ENCODE results near the gene IGIP.

IGIP gene

DNA sequence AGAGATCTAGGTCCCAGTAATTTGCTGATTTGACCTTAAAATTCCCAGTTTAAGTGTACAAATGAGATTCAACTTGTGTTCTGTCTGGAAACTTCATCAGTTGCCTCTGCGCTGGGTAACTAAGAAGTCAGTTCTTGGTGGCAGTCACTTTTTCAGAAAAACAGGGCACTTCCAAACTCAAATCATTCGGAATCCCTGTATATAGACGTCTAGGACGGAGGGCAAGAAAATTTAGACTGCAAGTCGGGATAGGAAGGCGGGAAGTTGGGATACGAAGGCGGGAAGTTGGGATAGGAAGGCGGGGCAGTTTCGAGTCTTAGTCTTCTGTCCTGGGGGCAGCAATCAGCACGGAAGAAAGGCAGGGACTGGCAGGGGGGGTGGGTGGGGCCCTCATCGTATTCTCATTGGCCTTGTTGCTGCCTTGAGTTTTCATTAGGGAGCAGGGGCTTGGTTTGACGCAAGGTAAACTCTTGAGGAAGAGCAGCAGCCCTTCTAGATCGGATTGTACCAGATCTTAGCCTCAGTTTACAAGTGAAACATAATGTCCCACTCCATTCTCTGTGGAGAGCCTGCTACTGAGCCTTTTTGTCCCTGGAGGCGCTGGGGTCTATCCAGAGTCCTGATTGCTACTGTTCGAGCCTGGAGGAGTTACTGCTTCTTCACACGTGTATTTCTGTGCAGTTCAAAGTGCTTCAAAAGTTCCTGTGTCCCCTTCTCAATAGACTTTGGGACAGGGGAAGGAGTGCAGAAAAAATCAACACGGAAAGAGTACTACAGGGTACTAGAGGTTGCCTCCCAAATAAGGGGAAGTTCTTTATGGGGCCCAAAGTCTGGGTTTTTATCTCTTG, 14.5 kb upstream of the IGIP start:
- DNase-seq (ENCODE audit: low read depth, low spot score) = peak; percentile 5

DNA sequence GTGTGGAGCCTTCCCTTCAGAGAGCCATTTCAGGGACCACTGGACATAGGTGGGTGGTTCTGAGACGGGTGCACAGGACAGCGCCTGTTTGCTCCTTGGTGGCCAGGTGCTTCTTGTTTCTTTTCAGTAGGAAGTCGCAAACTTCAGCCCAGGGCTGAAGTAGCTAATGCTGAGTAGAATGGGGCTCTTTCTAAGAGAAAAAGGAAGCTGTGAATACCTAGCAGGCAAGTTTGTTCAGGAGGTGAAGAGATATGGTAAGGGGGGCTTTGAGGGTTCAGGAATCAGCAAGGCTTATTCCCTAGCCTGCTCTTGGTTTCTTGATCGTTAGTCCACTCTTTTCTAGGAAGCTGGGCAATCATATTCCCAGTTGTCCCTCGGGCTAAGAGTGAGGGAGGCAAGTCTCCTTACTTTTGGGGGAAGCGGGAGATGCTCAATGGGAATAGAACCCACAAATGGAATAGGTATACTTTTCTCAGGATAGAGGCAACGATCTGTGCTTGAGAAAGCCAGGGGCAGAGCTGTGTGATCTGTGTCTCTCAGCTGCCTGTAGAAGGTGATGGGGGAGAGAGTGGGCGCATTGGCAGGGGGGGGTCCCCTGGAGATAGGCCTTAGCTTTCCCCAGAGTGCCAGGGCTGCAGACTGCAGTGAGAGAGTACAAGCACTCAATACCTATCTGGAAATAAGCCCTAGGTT, 13.7 kb upstream of the IGIP start:
- DNase-seq (ENCODE audit: low read depth, low spot score) = no peak

DNA sequence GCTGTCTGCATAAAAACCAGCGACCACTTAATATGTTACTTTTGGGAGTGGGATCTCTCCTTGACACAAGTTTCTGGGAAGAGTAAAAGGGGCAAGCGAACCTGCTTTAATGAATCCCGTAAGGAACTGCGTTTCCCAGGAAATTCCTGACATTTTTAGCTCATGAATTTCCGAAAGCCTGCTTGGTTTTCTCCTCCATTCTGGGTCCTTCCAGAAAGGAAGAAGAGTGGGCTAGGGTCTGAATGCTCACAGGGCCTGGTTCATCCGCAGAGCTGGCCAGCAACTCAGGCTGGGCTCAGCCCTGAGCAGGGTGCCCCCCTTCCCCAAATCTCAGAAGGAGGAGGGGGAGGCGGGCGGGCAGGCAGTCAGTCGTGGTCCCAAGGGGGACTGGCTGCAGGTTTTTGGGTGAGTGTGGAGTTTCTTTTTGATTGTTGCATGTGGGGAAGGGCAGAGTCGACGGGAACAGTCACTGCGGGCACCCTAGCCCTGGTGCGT, 13.0 kb upstream of the IGIP start:
- peak; percentile 43 for DNase-seq (ENCODE audit: low read depth, low spot score)

DNA sequence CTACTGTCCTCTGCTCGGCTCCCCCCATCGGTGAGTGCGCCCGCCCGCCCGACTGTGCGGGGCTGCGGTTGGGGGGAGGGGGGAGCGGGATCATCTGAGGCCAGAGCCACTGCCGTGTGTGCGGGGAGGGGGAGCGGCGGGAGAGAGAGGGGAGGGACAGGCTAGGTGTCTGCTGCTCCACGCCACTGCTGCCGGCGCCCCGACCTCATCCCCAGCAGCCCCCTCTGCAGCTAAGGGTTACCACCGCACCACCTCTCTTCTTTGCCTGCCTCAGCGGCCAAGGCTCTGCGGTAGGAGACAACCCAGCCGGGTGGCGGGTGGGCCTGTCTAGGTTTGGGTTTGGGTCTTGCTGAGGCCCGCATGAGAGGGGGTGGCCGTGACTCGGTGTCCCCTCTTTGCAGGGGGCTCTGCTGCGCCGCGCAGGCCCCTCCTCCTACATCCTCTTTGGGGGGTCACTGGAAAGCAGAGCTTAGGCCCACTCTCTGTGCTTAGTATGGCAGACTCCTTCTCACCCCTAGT, 12.5 kb upstream of the IGIP start:
- DNase-seq (ENCODE audit: low read depth, low spot score) = no peak

DNA sequence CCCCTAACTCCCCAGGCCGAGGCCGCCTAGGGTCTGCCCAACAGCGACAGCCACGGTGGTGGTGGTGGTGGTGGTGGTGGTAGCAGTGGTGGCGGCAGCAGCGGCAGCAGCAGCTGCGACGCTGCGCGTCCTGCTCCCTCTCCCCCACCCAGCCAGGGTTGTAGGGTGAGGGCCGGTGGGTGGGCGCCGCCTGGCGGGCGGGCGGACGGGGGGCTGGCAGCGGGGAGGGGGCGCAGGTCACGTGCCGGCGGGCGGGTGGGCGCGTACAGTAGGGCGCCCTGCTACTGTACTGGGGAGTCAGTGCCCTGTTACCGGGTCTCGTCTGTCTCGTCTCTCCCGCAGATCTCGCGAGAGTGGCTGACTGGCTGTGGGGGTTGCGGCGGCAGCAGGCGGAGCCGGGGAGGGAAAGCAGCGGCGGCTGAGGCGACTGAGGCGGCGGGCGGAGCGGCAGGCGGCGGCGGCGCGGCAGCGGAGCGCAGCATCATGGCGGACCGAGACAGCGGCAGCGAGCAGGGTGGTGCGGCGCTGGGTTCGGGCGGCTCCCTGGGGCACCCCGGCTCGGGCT, 12.0 kb upstream of the IGIP start, which contains the start of gene PURA:
Gene PURA, plus strand, starts transcription at position 411 of the 565 bp plus-strand sequence. Its CDS starts 73 bp downstream, at position 484.
- peak; percentile 97 for DNase-seq (ENCODE audit: low read depth, low spot score)

DNA sequence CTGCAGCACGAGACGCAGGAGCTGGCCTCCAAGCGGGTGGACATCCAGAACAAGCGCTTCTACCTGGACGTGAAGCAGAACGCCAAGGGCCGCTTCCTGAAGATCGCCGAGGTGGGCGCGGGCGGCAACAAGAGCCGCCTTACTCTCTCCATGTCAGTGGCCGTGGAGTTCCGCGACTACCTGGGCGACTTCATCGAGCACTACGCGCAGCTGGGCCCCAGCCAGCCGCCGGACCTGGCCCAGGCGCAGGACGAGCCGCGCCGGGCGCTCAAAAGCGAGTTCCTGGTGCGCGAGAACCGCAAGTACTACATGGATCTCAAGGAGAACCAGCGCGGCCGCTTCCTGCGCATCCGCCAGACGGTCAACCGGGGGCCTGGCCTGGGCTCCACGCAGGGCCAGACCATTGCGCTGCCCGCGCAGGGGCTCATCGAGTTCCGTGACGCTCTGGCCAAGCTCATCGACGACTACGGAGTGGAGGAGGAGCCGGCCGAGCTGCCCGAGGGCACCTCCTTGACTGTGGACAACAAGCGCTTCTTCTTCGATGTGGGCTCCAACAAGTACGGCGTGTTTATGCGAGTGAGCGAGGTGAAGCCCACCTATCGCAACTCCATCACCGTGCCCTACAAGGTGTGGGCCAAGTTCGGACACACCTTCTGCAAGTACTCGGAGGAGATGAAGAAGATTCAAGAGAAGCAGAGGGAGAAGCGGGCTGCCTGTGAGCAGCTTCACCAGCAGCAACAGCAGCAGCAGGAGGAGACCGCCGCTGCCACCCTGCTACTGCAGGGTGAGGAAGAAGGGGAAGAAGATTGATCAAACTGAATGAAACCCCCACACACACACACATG, 11.2 kb upstream of the IGIP start:
- peak; percentile 79 for DNase-seq (ENCODE audit: low read depth, low spot score)

DNA sequence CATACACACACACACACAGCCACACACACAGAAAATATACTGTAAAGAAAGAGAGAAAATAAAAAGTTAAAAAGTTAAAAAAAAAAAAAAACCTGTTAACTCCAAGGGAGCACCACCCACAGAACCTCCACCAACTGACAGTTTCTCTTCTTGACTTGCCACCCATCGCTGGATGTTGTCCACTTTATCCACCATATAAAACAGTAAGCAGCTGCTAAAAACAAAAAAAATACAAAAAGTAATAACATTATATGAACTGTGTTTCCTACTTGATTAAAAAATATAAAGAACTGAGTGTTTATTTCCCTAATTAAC, 10.6 kb upstream of the IGIP start:
- DNase-seq (ENCODE audit: low read depth, low spot score) = no peak

DNA sequence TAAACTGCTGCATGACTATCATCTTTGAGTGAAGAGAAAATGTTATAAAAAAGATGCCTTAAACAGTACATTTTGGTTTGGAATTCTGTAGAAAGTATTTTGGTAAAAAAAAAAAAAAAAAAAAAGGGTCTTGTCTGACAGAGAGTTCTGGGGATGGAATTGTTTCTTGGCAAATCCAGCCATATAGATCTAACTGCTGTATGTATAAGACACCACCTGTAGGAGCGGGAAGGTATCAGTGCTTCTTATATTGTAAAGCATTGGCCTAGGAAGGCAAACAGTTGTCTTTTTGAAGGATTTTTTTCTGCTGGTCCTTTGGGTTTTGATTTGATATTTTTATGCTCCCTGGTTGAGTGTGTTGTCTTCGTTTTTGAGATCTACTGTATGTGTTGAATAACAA, 9.0 kb upstream of the IGIP start:
- no peak for DNase-seq (ENCODE audit: low read depth, low spot score)

DNA sequence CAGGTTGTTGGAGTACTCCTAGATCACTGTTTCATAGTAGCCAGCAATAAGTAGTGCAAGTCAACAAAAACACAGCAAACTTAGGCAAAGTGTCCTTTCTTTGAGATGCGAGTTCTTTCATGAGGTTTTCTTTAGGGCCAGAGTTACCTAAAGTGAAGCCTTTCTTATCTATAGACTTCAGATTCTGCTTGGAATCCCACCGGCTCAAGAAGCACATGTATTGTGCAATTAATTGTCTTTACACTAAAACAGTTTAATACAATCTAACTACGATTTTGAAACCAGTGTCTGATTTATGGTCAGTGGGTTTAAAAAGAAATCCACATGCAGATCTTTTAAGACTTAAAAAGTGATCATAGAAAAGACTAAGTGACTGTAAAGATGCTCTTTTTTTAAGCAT, 8.2 kb upstream of the IGIP start:
- no peak for DNase-seq (ENCODE audit: low read depth, low spot score)

DNA sequence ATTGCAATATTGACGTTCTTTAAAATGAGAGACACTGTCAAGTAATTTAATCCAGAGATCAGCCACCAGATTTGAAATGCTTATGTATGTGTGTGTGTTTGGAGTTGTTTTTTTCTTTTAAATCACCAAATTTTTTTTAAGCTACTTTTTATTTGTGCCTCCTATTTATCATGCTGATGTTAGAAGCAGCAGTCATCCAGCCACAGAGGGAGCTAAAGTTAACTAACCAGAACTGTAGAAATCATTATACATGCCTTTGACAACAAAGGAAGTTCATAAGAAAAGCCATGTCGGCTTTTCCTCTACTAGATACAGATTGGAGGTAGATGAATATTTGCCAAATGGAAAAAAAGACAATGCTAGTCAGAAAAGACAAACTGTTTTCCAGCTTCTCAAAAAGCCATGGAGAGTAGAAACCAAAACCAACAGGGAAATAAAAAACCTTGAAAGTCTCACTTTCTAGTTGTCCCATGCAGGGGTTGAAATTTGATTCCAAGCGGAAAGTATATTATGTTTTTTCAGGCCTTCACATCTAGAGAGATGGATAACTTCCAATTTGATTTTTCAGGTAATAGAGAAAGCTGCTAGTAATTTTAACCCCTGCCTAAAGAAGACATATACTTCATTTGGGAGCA, 7.3 kb upstream of the IGIP start:
- no peak for DNase-seq (ENCODE audit: low read depth, low spot score)

DNA sequence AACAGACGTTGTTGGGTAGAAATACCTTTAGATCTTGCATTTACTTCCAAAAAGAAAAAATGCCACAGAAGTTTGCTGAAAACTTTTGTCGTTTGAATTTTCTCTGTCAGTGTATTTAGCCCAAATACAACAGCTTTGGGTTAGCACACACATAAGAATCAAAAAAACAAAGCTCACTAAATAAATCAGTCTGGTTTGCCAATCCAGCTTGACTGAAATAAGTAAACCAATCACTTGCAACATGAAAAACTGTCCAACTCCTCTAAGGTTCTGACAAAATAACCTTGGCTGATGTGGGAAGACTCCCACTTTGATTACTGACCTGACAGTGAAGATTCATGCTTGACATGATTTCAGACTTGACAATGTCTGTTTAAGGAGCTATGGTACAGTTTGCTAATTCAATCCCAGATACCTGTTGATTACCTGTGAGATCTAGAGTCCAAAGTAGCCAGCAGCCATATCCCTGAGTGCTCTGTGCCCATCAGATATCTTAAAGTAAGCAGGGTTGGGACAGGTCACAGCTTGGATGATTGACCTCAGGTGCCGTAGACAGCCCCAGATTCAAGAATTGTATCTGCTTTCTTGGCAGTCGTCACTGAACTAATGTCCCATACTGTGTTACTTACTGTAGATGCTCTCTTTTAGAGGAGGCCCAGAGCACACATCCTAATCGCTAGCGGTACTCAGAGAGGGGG, 727 bp downstream of the IGIP start:
- no peak for DNase-seq (ENCODE audit: low read depth, low spot score)

DNA sequence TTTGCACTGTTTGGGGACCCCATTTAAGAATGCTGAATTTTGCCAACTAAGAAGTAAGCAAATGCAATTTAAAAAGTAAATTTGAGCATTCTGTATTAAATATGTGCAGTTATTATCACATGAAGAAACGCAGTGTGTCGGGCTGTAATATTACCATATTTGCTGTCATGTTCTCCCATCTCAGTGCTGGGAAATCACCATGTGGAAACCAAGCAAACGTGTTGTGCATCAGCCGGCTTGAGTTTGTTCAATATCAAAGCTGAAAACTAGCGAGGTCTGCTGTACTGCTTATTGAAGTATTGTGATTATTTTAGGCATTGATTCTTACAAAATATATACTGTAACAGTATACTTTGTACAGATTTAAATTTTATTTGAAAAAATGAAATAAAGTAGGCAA, 2.6 kb downstream of the IGIP start:
- no peak for DNase-seq (ENCODE audit: low read depth, low spot score)

DNA sequence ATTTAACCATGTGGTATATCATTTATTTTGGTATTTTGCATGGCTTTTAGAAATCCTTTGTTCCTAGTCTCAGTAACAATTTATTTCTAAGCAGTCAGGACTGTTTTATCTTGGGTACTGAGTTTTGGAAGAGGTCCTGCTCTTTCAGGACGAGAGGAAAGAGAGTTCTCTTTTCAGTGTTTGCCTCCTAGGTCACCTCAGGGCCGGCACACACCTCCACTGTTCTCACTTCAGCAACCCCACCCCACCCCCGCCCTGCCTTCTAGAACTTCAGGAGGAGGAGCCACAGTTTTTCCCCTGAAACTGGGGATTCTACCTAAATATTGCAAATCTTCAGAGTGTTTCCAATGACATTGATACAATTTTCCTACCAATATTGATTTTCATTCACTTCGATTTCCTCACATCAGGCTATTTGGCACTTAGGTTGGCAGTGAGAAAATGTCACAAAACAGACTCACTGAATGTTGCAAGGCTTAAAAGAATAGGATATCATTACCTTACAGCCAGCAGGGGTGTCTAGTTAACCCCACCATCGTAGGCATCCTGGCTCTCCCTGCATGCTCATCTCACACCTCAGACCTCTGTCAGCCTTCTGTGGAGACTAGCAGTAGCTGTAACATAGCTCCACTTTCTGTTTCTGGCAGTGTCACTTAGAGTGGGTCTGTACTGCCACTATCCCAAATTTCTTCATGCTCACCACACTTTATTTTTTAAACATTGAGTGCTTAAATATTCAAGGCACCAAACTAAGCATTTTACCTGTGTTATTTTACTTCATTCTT, 5.4 kb downstream of the IGIP start:
- DNase-seq (ENCODE audit: low read depth, low spot score) = no peak

DNA sequence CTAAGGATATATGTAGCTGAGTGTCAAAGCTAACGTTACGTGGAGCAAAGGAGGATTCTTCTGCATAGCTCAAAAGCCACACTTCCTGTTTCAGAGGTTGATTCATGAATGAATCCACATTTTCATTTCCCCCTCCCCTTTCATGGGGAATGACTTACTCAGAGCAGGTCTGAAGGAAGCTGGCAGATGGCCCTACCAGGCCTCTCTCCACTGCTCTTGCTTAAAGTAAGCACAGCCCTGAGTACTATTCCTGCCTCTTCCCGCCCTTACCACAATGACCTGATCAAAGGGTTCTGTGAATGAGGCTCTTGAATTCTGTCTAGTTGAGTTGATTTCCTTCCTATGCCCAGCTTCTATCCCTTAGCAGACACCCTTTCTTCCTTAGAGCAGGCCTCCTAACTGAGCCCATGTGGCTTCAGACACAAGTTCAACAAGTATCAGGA, 6.3 kb downstream of the IGIP start:
- DNase-seq (ENCODE audit: low read depth, low spot score) = peak; percentile 89

DNA sequence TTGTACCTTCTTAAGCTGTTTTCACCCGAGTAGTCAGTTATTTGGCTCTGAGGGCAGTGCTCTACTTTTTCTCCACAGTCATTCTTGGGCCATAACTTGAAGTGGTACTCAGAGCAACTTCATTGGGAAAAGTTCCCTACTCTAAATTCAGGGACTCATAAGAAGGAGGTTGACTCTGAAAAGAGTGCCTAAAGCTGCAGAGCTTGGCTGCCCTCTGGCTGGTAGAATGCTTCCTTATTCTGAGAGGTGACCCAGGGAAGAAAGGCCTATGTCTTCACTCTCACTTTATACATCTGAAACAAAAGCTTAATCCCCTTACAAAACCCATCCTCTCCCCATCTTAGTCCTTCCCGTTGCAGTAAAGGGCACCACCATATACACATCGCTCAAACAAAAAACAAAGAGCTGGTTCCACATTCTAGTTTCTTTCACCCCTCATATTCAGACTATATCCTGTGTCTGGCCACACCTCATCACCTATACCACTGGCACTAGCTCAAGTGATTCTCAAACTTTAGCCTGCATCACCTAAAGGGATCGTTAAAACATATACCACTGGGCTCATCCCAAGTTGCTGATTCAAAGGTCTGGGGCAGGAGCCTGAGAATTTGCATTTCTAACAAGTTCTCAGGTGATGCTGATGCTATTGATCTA, 7.9 kb downstream of the IGIP start:
- DNase-seq (ENCODE audit: low read depth, low spot score) = no peak

DNA sequence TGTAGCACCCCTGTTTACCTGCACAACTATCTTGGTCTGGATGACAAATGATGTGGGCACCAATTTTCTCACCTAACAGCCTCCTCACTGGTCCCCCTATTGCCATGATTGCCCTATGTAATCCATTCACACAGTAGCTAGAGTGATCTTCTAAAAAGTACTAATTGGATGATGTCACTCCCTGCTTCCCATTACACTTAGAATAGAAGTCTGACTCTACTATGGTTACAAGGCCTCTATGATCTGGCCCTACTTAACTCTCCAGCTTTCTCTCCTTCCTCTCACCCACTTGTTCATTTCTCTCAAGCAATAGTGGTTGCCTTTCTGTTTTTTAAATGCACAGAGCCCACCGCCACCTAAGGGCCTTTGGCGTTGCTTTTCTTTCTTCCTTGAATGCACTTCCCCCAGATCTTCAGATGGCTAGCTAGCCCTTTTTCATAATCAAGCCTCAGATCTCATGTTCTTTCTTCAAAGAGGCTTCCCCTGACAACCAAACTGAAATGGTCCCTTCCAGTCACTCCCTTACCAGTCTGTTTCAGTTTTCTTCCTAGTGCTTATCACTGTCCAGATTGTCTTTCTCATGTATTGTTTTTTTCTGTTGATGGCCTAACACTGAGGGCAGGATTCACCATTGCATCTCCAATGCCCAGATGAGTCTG, 8.7 kb downstream of the IGIP start:
- no peak for DNase-seq (ENCODE audit: low read depth, low spot score)

DNA sequence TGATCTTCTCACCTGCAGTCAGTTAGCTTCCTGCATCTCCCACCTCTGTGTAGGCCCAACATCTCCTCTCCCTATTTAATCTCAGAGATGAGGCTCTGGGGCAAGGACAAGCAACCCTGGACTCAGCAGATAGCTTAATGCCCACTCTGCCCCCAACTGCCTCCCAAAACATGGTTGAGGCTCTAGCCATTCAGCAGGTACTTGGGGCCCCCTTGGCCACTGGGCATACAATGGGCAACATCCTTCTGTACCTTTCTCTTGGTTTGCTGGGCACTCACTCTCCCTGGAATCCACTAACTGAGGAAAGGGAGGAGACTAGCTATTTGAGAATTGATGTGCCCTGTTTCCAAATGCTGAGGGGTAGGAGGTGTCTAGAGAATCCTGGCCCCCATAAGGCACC, 9.4 kb downstream of the IGIP start:
- DNase-seq (ENCODE audit: low read depth, low spot score) = no peak

DNA sequence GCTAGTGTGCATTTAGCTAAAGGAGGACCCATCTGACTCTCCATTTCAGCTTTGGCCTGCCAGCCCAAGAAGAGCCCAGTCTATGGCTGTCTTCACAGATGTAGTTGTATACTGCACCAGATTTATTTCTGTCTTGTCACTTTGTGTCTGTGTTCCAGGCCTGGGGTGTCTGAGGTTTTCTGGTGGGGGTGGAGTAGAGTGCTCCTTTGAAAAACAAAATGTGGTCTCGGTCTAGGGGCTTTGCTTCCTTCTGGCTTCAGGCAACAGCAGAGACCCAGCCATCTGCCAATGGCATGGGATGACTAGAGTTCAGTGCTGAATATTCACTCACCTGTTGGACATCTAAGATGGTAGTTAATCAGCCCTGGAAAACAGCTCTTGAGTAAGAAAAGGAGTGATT, 10.9 kb downstream of the IGIP start:
- DNase-seq (ENCODE audit: low read depth, low spot score) = no peak

DNA sequence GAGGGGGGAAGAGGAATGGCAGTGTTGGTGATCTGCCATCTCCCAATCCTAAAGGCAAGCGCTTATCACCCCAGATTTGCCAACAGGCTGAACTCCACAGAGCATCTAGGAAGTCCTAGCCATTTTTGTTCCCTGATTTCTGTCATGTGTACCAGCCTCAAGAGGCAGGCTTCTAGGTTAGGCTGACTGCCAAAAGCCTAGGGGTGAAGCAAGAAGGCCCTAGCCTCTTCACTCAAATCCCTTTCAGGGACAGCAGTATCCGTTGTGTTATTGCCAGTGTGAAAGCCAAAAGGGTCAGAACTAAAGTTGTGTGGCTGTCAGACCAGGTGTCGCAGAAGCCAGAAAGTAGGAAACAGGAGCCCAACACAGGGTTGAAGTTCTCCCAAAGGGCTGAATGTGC, 14.7 kb downstream of the IGIP start:
- DNase-seq (ENCODE audit: low read depth, low spot score) = no peak
